Heart right ventricle (tissue), 16 donors: ENCODE measurements around the gene WDFY4. TPM values are rescaled to one million over a fixed set of nuclear protein-coding genes. Genes with fewer than 3 reads are reported as not detected.

Experiments used
- ATAC-seq, 8 donors: fragments of 200-7000 bp; cut with Tn5 transposase; one replicate each; pipeline ENCODE4 v1.9.1; 2020; ENCODE audit warnings: mild to moderate bottlenecking in 8 of 8, moderate library complexity in 8 of 8, moderate number of reproducible peaks in 1 of 8
- DNase-seq, 2 donors: peaks; one replicate each; pipeline ENCODE4 v3.0.0-alpha.2; 2020
- H3K27ac ChIP-seq, 10 donors: fragments of 200-600 bp; sonication (generic) in 2 of 10; one replicate each; pipeline versions ENCODE4 v1.5.0 to v1.8.0; 2020 to 2022; ENCODE audit warnings: mild to moderate bottlenecking in 3 of 10
- H3K27me3 ChIP-seq, 7 donors: fragments of 200-600 bp; one replicate each; pipeline ENCODE4 v1.8.0; 2021 to 2022; ENCODE audit warnings: mild to moderate bottlenecking in 2 of 7
- H3K36me3 ChIP-seq, 9 donors: fragments of 200-600 bp; sonication (generic) in 1 of 9; one replicate each; pipeline versions ENCODE4 v1.5.0 to v1.8.0; 2020 to 2022; ENCODE audit warnings: mild to moderate bottlenecking in 2 of 9
- H3K4me1 ChIP-seq, 9 donors: fragments of 200-600 bp; sonication (generic) in 1 of 9; one replicate each; pipeline versions ENCODE4 v1.5.0 to v1.8.0; 2020 to 2022; ENCODE audit warnings: mild to moderate bottlenecking in 4 of 9
- H3K4me3 ChIP-seq, 10 donors: fragments of 200-600 bp; sonication (generic) in 2 of 10; one replicate each; pipeline versions ENCODE4 v1.5.0 to v1.8.0; 2020 to 2022; ENCODE audit warnings: mild to moderate bottlenecking in 7 of 10, moderate library complexity in 2 of 10
- H3K9me3 ChIP-seq, 11 donors: fragments of 200-600 bp in 10 of 11; sonication (generic) in 2 of 11; one replicate each; pipeline versions ENCODE4 v1.5.0 to v1.8.0; 2013 to 2022; ENCODE audit warnings: mild to moderate bottlenecking in 2 of 11, control low read depth in 1 of 11, moderate library complexity in 1 of 11
- CTCF ChIP-seq, 9 donors: fragments of 200-600 bp; sonication (generic) in 2 of 9; IDR thresholded peaks; one replicate each; pipeline versions ENCODE4 v1.5.0 to v1.8.0; 2021 to 2022; ENCODE audit warnings: antibody characterized with exemption in 9 of 9, mild to moderate bottlenecking in 5 of 9, moderate library complexity in 1 of 9
- WGBS, 2 donors: extraction: QIAGEN DNeasy Blood & Tissue Kit; methylation state at CpG; one replicate each; pipeline ENCODE4 v1.1.7; 2013; ENCODE audit warnings: inconsistent platforms in 1 of 2; 5-methylcytosine and 5-hydroxymethylcytosine counted together
- intact Hi-C, 10 donors: fragments of 100-400 bp; cut with DNase I; formaldehyde crosslinking; loops; one replicate each; pipeline versions ENCODE4 v1.11.1 to v1.14.2; 2022
- polyA plus RNA-seq, 2 donors: library from polyadenylated mRNA; stranded (reverse); fragments of 200-250 nt; gene quantifications; one replicate each; pipeline ENCODE4 v1.2.3, GENCODE V29; 2013
- total RNA-seq, 10 donors: library from RNA; stranded (reverse); fragmentation: NEBNext Ultra II Directional in 3 of 10; extraction: Animal tissue kit (Norgen Biotek cat#: 25700) in 3 of 10; gene quantifications; one replicate each; pipeline versions ENCODE4 v1.2.1 to v1.2.4, GENCODE V29; 2021 to 2023
- donor health status: Arrhythmogenic right ventricular cardiomyopathy.
- donor health status: ischemic (EF 13 %, LVEDD 7.1; RV severe dilation, severe dysfunction).
- donor health status: healthy with polysubstance abuse.
- donor health status: DM: no; HTN: yes; CAD: no.
- donor health status: DM: no; HTN: no; CAD: no.
- donor health status: ischemic (EF 25% LVEDD 6.9; RV normal size, moderate dysfunction).
- donor health status: ischemic (EF 25% LVEDD 5.7; RV mildly dilated, moderate dysfunction).
- donor health status: healthy.
- donor health status: DM: yes; HTN: yes; CAD: no.
- donor health status: Ischemic cardiomyopathy.
- donor health status: ischemic (EF 35%, LVEDD 5.7; RV mildly dilated, moderate dysfunction).
- donor health status: nonischemic (EF 11% LVEDD 7.7; RV severe dilation, severe dysfunction).
- donor health status: DM: yes; HTN: yes; CAD: no.
- donor health status: PGD.
- donor health status: ischemic (EF 29% LVEDD 5.4; RV normal size, mild dysfunction).
- donor health status: nonischemic (EF 23%, LVEDD 6.1; RV moderate dilation, normal function).

Gene WDFY4
- total and polyA plus RNA-seq, 12 donors, result 0.59 to 7.4 (median 0.92) TPM

GRCh38 chr10:48776005-48776522 is 91.4 kb downstream of the WDFY4 start:
- intact Hi-C loops, result no loop called here
- WGBS, 2 donors, result 90 to 96% methylated on average over 5 of the region's 5 CpGs
- no peak for TF ChIP-seq CTCF (IDR thresholded peaks at IDR 0.05)

GRCh38 chr10:48776528-48776927 is 91.9 kb downstream of the WDFY4 start:
- Histone ChIP-seq H3K4me1 (peaks cover 0 to 3% (median 0%) of the 10 kb centered on the region in 9 donors), H3K9me3 (no peaks in the 10 kb centered on the region), H3K36me3 (peaks cover 0 to 31% (median 0%) of the 10 kb centered on the region in 9 donors), H3K27me3 (no peaks in the 10 kb centered on the region), H3K27ac (no peak overlapping the region), H3K4me3 (no peak overlapping the region)
- WGBS, 2 donors, result 77 to 79% methylated on average over 9 of the region's 9 CpGs
- intact Hi-C loops, result no loop called here
- ATAC-seq (no peak), DNase-seq (no peak)
- no peak for TF ChIP-seq CTCF (IDR thresholded peaks at IDR 0.05)

More at GRCh38 chr10:48776005-48776522, 91.4 kb downstream of the WDFY4 start:
- Histone ChIP-seq H3K27ac (no peak overlapping the region), H3K9me3 (no peaks in the 10 kb centered on the region), H3K27me3 (no peaks in the 10 kb centered on the region), H3K36me3 (peaks cover 0 to 31% (median 0%) of the 10 kb centered on the region in 9 donors), H3K4me3 (no peak overlapping the region), H3K4me1 (peaks cover 0 to 3% (median 0%) of the 10 kb centered on the region in 9 donors)
- DNase-seq (no peak), ATAC-seq (no peak)

- H3K27me3 ChIP-seq, result no peaks in the 10 kb centered on the region
- no peak for DNase-seq
- TF ChIP-seq CTCF (IDR thresholded peaks at IDR 0.05), result no peak
- H3K4me1 ChIP-seq, result peaks cover 0 to 3% (median 0%) of the 10 kb centered on the region in 9 donors
- no peaks in the 10 kb centered on the region for H3K9me3 ChIP-seq
- intact Hi-C loops, result no loop called here
- peaks cover 0 to 31% (median 0%) of the 10 kb centered on the region in 9 donors for H3K36me3 ChIP-seq
- ATAC-seq, result peak in 3 of 8 donors; percentile 28 to 34 (median 29)
- no peak overlapping the region for H3K4me3 ChIP-seq
- WGBS, 2 donors, result 75 to 89% methylated on average over 3 of the region's 3 CpGs
- H3K27ac ChIP-seq, result no peak overlapping the region
Measured at GRCh38 chr10:48777110-48777509, 92.4 kb downstream of the WDFY4 start.

- H3K4me1 ChIP-seq, result peaks cover 0 to 13% (median 0%) of the 10 kb centered on the region in 9 donors
- no peaks in the 10 kb centered on the region for H3K27me3 ChIP-seq
- no peaks in the 10 kb centered on the region for H3K9me3 ChIP-seq
- DNase-seq, result no peak
- TF ChIP-seq CTCF (IDR thresholded peaks at IDR 0.05), result no peak
- H3K4me3 ChIP-seq, result no peak overlapping the region
- intact Hi-C loops, result no loop called here
- no peak overlapping the region for H3K27ac ChIP-seq
- H3K36me3 ChIP-seq, result peaks cover 0 to 31% (median 0%) of the 10 kb centered on the region in 9 donors
- no peak for ATAC-seq
- 95% methylated on average over 12 of the region's 12 CpGs for WGBS, 2 donors
Measured at GRCh38 chr10:48778193-48778857, 93.7 kb downstream of the WDFY4 start.
